Gastroesophageal sphincter (tissue), 3 donors: ENCODE results near the gene CARD14.

Source experiments
- POLR2A ChIP-seq, 2 donors: fragments of 450-650 bp; IDR thresholded peaks; one replicate each; pipeline ENCODE4 v1.6.1; 2017; ENCODE audit warnings: antibody characterized with exemption in 2 of 2, mild to moderate bottlenecking in 2 of 2, moderate library complexity in 1 of 2
- TF ChIP-seq, protein P1 (sequence below), 4 experiments: fragments of 200-600 bp in 2 of 4; fragments of 450-650 bp in 2 of 4; sonication (generic) in 1 of 4; IDR thresholded peaks; one replicate each; pipeline ENCODE4 v1.5.1; 2017 to 2019; ENCODE audit warnings: antibody characterized with exemption in 4 of 4, mild to moderate bottlenecking in 2 of 4, moderate library complexity in 2 of 4

DNA sequence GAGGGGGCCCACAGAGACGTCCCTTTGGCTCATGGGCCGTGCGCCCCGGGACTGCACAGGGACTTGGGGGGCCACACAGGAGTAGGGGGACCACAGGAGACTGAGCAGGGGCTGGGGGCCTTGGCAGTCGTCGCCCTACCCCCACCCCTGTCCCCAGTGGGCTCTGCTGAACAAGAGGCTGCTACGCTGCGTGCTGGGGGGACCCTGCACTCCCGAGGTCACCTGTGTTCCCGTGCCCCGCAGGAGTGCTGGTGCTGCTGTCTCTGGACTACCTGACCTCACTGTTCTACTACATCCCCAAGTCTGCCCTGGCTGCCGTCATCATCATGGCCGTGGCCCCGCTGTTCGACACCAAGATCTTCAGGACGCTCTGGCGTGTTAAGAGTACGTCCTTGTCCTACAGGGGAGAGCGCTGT is 76.4 kb downstream of the CARD14 start:
- TF ChIP-seq, protein P1, sequence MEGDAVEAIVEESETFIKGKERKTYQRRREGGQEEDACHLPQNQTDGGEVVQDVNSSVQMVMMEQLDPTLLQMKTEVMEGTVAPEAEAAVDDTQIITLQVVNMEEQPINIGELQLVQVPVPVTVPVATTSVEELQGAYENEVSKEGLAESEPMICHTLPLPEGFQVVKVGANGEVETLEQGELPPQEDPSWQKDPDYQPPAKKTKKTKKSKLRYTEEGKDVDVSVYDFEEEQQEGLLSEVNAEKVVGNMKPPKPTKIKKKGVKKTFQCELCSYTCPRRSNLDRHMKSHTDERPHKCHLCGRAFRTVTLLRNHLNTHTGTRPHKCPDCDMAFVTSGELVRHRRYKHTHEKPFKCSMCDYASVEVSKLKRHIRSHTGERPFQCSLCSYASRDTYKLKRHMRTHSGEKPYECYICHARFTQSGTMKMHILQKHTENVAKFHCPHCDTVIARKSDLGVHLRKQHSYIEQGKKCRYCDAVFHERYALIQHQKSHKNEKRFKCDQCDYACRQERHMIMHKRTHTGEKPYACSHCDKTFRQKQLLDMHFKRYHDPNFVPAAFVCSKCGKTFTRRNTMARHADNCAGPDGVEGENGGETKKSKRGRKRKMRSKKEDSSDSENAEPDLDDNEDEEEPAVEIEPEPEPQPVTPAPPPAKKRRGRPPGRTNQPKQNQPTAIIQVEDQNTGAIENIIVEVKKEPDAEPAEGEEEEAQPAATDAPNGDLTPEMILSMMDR (IDR thresholded peaks at IDR 0.05) = no peak
- TF ChIP-seq POLR2A (IDR thresholded peaks at IDR 0.05) = no peak
